ENCODE data around the gene ACTA2.
"Not testable (repeated sequence)": the region's sequence is repeated elsewhere in the genome, so short reads cannot be mapped to it uniquely, and the experiment has no call there.

ACTA2 gene

GRCh38 chr10:88932539-88933256, 19.9 kb downstream of the ACTA2 start:
- H3K27me3 ChIP-seq (ENCODE audit: insufficient read depth, low read length): no peaks in the 10 kb centered on the region
- no peaks in the 10 kb centered on the region for H3K9me3 ChIP-seq (ENCODE audit: insufficient read depth, low read depth, low read length)
- H3K27ac ChIP-seq (ENCODE audit: low read depth, low read length): no peak overlapping the region
- H3K4me1 ChIP-seq (ENCODE audit: insufficient read depth, low read length): peaks cover 4% of the 10 kb centered on the region; the same call in 1 of the 2 replicates
- H3K9ac ChIP-seq (ENCODE audit: low read depth, low read length): no peak overlapping the region
- H3K36me3 ChIP-seq (ENCODE audit: insufficient read depth, low read length): no peaks in the 10 kb centered on the region
- H3K4me3 ChIP-seq (ENCODE audit: low read length): no peak overlapping the region
- 63% methylated on average over 7 of the region's 7 CpGs for whole genome bisulfite sequencing

- not testable (repeated sequence) for H3K27ac ChIP-seq (ENCODE audit: low read depth, low read length)
- WGBS: 95% methylated on average over 4 of the region's 5 CpGs
Measured at GRCh38 chr10:88932029-88932428, 20.5 kb downstream of the ACTA2 start.

DNA sequence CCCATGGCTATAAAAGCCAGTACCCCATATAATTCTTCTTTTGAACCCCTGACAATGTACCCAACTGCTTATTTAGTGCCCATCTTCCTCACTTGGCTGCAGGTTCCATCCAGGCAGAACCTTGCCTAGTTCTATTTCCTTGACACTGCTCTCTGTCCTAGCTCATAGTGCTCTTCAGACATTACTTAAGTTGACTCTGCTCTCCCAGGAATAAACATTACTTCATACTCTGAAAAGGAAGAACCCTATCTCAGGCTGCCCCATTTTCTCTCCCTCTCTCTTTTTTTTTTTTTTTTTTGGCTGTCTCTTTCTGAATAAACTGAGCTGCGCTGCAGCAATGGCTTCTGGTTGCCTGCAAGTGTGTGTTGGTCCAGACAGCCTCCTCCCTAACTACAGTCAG, 21.0 kb downstream of the ACTA2 start:
- Histone ChIP-seq H3K4me3 (ENCODE audit: low read length) (no peak overlapping the region), H3K9ac (ENCODE audit: low read depth, low read length) (no peak overlapping the region), H3K27me3 (ENCODE audit: insufficient read depth, low read length) (no peaks in the 10 kb centered on the region), H3K27ac (ENCODE audit: low read depth, low read length) (no peak overlapping the region), H3K36me3 (ENCODE audit: insufficient read depth, low read length) (no peaks in the 10 kb centered on the region), H3K4me1 (ENCODE audit: insufficient read depth, low read length) (peaks cover 7% of the 10 kb centered on the region; the same call in 1 of the 2 replicates), H3K9me3 (ENCODE audit: insufficient read depth, low read depth, low read length) (no peaks in the 10 kb centered on the region)
- 100% methylated on average over 1 of the region's 1 CpG for WGBS

More at GRCh38 chr10:88932029-88932428, 20.5 kb downstream of the ACTA2 start:
- not testable (repeated sequence) for H3K4me3 ChIP-seq (ENCODE audit: low read length); H3K4me1 ChIP-seq (ENCODE audit: insufficient read depth, low read length); H3K9ac ChIP-seq (ENCODE audit: low read depth, low read length); H3K27me3 ChIP-seq (ENCODE audit: insufficient read depth, low read length); H3K9me3 ChIP-seq (ENCODE audit: insufficient read depth, low read depth, low read length); H3K36me3 ChIP-seq (ENCODE audit: insufficient read depth, low read length)

GRCh38 chr10:88928254-88928653, 24.3 kb downstream of the ACTA2 start:
- H3K4me1 ChIP-seq (ENCODE audit: insufficient read depth, low read length): peaks cover 8% of the 10 kb centered on the region; the same call in 1 of the 2 replicates
- H3K27me3 ChIP-seq (ENCODE audit: insufficient read depth, low read length): no peaks in the 10 kb centered on the region
- H3K4me3 ChIP-seq (ENCODE audit: low read length): no peak overlapping the region
- WGBS: 82% methylated on average over 1 of the region's 2 CpGs
- no peaks in the 10 kb centered on the region for H3K36me3 ChIP-seq (ENCODE audit: insufficient read depth, low read length)
- H3K9me3 ChIP-seq (ENCODE audit: insufficient read depth, low read depth, low read length): no peaks in the 10 kb centered on the region
- no peak overlapping the region for H3K27ac ChIP-seq (ENCODE audit: low read depth, low read length)
- H3K9ac ChIP-seq (ENCODE audit: low read depth, low read length): no peak overlapping the region

DNA sequence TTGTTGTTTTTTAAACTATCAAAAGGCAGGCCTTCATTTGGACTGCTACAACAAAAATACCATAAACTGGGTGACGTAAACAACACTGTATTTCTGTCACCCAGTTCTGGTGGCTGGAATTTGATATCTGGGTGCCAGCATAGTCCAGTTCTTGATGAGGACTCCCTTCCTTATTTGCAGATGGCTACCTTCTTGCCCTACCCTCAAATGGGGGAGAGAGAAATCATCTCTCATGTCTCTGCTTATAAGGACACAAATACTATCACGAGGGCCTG, 25.2 kb downstream of the ACTA2 start:
- Histone ChIP-seq H3K4me1 (ENCODE audit: insufficient read depth, low read length) (peaks cover 6% of the 10 kb centered on the region; the same call in 1 of the 2 replicates), H3K9ac (ENCODE audit: low read depth, low read length) (no peak overlapping the region), H3K36me3 (ENCODE audit: insufficient read depth, low read length) (no peaks in the 10 kb centered on the region), H3K4me3 (ENCODE audit: low read length) (no peak overlapping the region), H3K27me3 (ENCODE audit: insufficient read depth, low read length) (no peaks in the 10 kb centered on the region), H3K27ac (ENCODE audit: low read depth, low read length) (no peak overlapping the region), H3K9me3 (ENCODE audit: insufficient read depth, low read depth, low read length) (no peaks in the 10 kb centered on the region)
- 87% methylated on average over 2 of the region's 2 CpGs for WGBS

- Histone ChIP-seq H3K9ac (ENCODE audit: low read depth, low read length) (no peak overlapping the region), H3K36me3 (ENCODE audit: insufficient read depth, low read length) (no peaks in the 10 kb centered on the region), H3K4me1 (ENCODE audit: insufficient read depth, low read length) (peaks cover 4% of the 10 kb centered on the region; the same call in 1 of the 2 replicates), H3K9me3 (ENCODE audit: insufficient read depth, low read depth, low read length) (no peaks in the 10 kb centered on the region), H3K27ac (ENCODE audit: low read depth, low read length) (no peak overlapping the region), H3K27me3 (ENCODE audit: insufficient read depth, low read length) (no peaks in the 10 kb centered on the region), H3K4me3 (ENCODE audit: low read length) (no peak overlapping the region)
- WGBS: 93% methylated on average over 5 of the region's 6 CpGs
Measured at GRCh38 chr10:88926566-88927415, 25.8 kb downstream of the ACTA2 start.

- Histone ChIP-seq H3K9ac (ENCODE audit: low read depth, low read length) (no peak overlapping the region), H3K27ac (ENCODE audit: low read depth, low read length) (no peak overlapping the region), H3K4me1 (ENCODE audit: insufficient read depth, low read length) (peaks cover 4% of the 10 kb centered on the region; the same call in 1 of the 2 replicates), H3K9me3 (ENCODE audit: insufficient read depth, low read depth, low read length) (no peaks in the 10 kb centered on the region), H3K4me3 (ENCODE audit: low read length) (no peak overlapping the region), H3K36me3 (ENCODE audit: insufficient read depth, low read length) (no peaks in the 10 kb centered on the region), H3K27me3 (ENCODE audit: insufficient read depth, low read length) (no peaks in the 10 kb centered on the region)
Measured at GRCh38 chr10:88923520-88923919, 29.1 kb downstream of the ACTA2 start.

- Histone ChIP-seq H3K9me3 (ENCODE audit: insufficient read depth, low read depth, low read length) (no peaks in the 10 kb centered on the region), H3K27ac (ENCODE audit: low read depth, low read length) (no peak overlapping the region), H3K4me1 (ENCODE audit: insufficient read depth, low read length) (peaks cover 4% of the 10 kb centered on the region; the same call in 1 of the 2 replicates), H3K36me3 (ENCODE audit: insufficient read depth, low read length) (no peaks in the 10 kb centered on the region), H3K9ac (ENCODE audit: low read depth, low read length) (no peak overlapping the region), H3K27me3 (ENCODE audit: insufficient read depth, low read length) (no peaks in the 10 kb centered on the region), H3K4me3 (ENCODE audit: low read length) (no peak overlapping the region)
- 96% methylated on average over 2 of the region's 2 CpGs for WGBS
Measured at GRCh38 chr10:88922041-88922440, 30.5 kb downstream of the ACTA2 start.

DNA sequence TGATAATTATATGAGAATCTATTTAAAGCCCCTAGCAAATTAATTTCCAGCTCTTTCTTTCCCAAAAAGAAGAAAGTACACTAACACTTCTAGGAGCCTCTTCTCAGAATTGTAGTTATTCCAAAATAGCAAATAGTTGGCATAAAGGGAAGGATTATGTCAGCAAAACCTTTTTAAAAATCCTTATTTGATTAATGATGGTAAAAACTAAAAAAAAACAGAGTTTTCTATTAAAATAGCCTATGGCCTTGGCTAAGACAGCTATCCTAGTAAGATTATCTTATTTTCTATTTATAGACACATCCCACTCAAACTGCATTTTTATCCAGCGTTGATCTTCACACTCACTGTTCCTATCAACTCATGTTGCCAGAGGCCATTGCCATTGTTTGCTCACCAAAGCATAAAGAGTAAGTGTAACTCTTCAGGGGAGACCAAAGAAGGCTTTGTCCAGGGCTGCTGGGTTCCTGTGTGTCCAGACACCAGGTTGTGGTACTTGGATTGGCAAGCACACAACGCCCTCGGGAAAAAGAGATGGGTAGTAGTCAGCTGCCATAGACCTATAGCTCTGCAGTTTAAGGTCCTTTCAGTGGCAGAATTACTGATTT, 31.5 kb downstream of the ACTA2 start:
- WGBS: 96% methylated on average over 3 of the region's 3 CpGs
- Histone ChIP-seq H3K9ac (ENCODE audit: low read depth, low read length) (no peak overlapping the region), H3K27me3 (ENCODE audit: insufficient read depth, low read length) (no peaks in the 10 kb centered on the region), H3K4me3 (ENCODE audit: low read length) (no peak overlapping the region), H3K27ac (ENCODE audit: low read depth, low read length) (no peak overlapping the region), H3K4me1 (ENCODE audit: insufficient read depth, low read length) (no peaks in the 10 kb centered on the region), H3K9me3 (ENCODE audit: insufficient read depth, low read depth, low read length) (no peaks in the 10 kb centered on the region), H3K36me3 (ENCODE audit: insufficient read depth, low read length) (no peaks in the 10 kb centered on the region)

- no peaks in the 10 kb centered on the region for H3K36me3 ChIP-seq (ENCODE audit: insufficient read depth, low read length)
- no peaks in the 10 kb centered on the region for H3K9me3 ChIP-seq (ENCODE audit: insufficient read depth, low read depth, low read length)
- no peak overlapping the region for H3K4me3 ChIP-seq (ENCODE audit: low read length)
- no peak overlapping the region for H3K27ac ChIP-seq (ENCODE audit: low read depth, low read length)
- H3K27me3 ChIP-seq (ENCODE audit: insufficient read depth, low read length): no peaks in the 10 kb centered on the region
- no peaks in the 10 kb centered on the region for H3K4me1 ChIP-seq (ENCODE audit: insufficient read depth, low read length)
- 50% methylated on average over 2 of the region's 2 CpGs for WGBS
- no peak overlapping the region for H3K9ac ChIP-seq (ENCODE audit: low read depth, low read length)
Measured at GRCh38 chr10:88920198-88920597, 32.4 kb downstream of the ACTA2 start.

- Histone ChIP-seq H3K27ac (ENCODE audit: low read depth, low read length) (no peak overlapping the region), H3K9me3 (ENCODE audit: insufficient read depth, low read depth, low read length) (no peaks in the 10 kb centered on the region), H3K4me3 (ENCODE audit: low read length) (no peak overlapping the region), H3K4me1 (ENCODE audit: insufficient read depth, low read length) (no peaks in the 10 kb centered on the region), H3K9ac (ENCODE audit: low read depth, low read length) (no peak overlapping the region), H3K27me3 (ENCODE audit: insufficient read depth, low read length) (no peaks in the 10 kb centered on the region), H3K36me3 (ENCODE audit: insufficient read depth, low read length) (no peaks in the 10 kb centered on the region)
- WGBS: no CpG with 5 or more reads among the region's 1 CpG
Measured at GRCh38 chr10:88919041-88919440, 33.5 kb downstream of the ACTA2 start.
